Prostate gland (tissue), 2 donors: Measurements from ENCODE around the gene CFAP157. TPM values are rescaled to one million over a fixed set of nuclear protein-coding genes. Genes with fewer than 3 reads are reported as not detected.

ENCODE experiments used
- DNase-seq: peaks from one replicate; pipeline ENCODE4 v3.0.0-alpha.2; 2019; ENCODE audit warnings: low spot score
- H3K27ac ChIP-seq, 2 donors: fragments of 200-600 bp; sonication (generic); 2 replicates each; pipeline ENCODE4 v1.5.1; 2017 to 2019
- H3K27me3 ChIP-seq: fragments of 200-600 bp; sonication (generic); replicated peaks from 2 replicates; pipeline ENCODE4 v1.5.1; 2019; ENCODE audit not compliant: insufficient read depth
- H3K36me3 ChIP-seq, 2 donors: fragments of 200-600 bp; sonication (generic); 1 replicate in 1 of 2; 2 replicates in 1 of 2; pipeline versions ENCODE4 v1.5.1 to v1.8.1; 2017 to 2019
- H3K4me1 ChIP-seq: fragments of 200-600 bp; sonication (generic); replicated peaks from 2 replicates; pipeline ENCODE4 v1.5.1; 2019
- H3K4me3 ChIP-seq, 2 donors: fragments of 200-600 bp; sonication (generic); 2 replicates each; pipeline ENCODE4 v1.5.1; 2017 to 2019
- H3K9me3 ChIP-seq: fragments of 200-600 bp; sonication (generic); 2 replicates; pipeline ENCODE4 v1.5.1; 2017
- POLR2A ChIP-seq: fragments of 450-650 bp; IDR thresholded peaks from one replicate; pipeline ENCODE4 v1.6.1; 2016; ENCODE audit warnings: antibody characterized with exemption, mild to moderate bottlenecking
- POLR2AphosphoS5 ChIP-seq: sonication (generic); formaldehyde crosslinking; IDR thresholded peaks from one replicate; pipeline ENCODE4 v1.6.1; 2017; ENCODE audit warnings: antibody characterized with exemption
- WGBS: methylation state at CpG from one replicate; pipeline ENCODE4 v1.1.5; 2018; 5-methylcytosine and 5-hydroxymethylcytosine counted together
- intact Hi-C: fragments of 100-400 bp; cut with DNase I; formaldehyde crosslinking; loops from one replicate; pipeline ENCODE4 v1.14.2; 2022
- total RNA-seq, 2 donors: library from RNA; depleted of rRNA; stranded (reverse); fragments of >200 nt; gene quantifications; one replicate each; pipeline ENCODE4 v1.1.0, GENCODE V29; 2016
- TF ChIP-seq, protein P1 (sequence below), 4 experiments: fragments of 200-600 bp in 2 of 4; fragments of 450-650 bp in 2 of 4; sonication (generic) in 2 of 4; IDR thresholded peaks; 1 replicate in 3 of 4; 2 replicates in 1 of 4; pipeline ENCODE4 v1.5.1; 2016 to 2019; ENCODE audit warnings: antibody characterized with exemption in 4 of 4, mild to moderate bottlenecking in 2 of 4, moderate library complexity in 2 of 4

Gene CFAP157
- total RNA-seq, 2 donors from 2014 or later = 2.8 TPM; not detected in 1

DNA sequence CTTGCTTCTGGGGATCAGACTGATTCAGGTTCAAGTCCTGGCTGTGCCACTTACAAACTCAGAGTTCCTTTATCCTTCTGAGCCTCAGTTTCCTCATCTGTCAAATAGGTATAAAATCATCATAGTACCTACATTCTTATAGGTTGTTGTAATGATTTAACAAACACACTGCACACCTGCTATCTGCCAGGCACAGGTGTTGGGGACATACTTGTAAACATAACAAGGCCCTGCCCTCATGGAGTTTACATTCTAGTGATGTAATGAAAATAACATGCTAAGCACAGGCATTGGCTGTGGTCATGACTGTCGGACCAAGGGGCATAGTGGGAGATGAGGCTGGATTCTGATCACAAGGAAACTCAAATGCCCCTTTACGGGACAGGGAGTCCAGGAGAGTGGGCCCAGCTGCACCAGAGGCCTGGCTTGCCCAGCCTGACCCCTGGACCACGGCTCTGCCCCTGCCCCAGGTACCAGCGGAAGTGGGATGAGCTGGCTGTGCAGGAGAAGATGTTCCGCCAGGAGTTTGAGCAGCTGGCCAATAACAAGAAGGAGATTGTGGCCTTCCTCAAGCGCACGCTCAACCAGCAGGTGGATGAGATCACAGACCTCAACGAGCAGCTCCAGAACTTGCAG is 2.3 kb downstream of the CFAP157 start:
- 83% methylated on average over 8 of the region's 8 CpGs for WGBS

GRCh38 chr9:127710204-127710783 is 3.5 kb downstream of the CFAP157 start:
- DNase-seq = no peak
- WGBS = 91% methylated on average over 10 of the region's 10 CpGs
- no peaks in the 10 kb centered on the region for H3K27me3 ChIP-seq
- TF ChIP-seq POLR2A = no peak
- TF ChIP-seq, protein P1, sequence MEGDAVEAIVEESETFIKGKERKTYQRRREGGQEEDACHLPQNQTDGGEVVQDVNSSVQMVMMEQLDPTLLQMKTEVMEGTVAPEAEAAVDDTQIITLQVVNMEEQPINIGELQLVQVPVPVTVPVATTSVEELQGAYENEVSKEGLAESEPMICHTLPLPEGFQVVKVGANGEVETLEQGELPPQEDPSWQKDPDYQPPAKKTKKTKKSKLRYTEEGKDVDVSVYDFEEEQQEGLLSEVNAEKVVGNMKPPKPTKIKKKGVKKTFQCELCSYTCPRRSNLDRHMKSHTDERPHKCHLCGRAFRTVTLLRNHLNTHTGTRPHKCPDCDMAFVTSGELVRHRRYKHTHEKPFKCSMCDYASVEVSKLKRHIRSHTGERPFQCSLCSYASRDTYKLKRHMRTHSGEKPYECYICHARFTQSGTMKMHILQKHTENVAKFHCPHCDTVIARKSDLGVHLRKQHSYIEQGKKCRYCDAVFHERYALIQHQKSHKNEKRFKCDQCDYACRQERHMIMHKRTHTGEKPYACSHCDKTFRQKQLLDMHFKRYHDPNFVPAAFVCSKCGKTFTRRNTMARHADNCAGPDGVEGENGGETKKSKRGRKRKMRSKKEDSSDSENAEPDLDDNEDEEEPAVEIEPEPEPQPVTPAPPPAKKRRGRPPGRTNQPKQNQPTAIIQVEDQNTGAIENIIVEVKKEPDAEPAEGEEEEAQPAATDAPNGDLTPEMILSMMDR (IDR thresholded peaks at IDR 0.05) = no peak
- TF ChIP-seq POLR2AphosphoS5 = no peak
- H3K27ac ChIP-seq = no peak overlapping the region
- H3K9me3 ChIP-seq = no peaks in the 10 kb centered on the region
- intact Hi-C loops = no loop called here
- no peaks in the 10 kb centered on the region for H3K4me1 ChIP-seq
- no peaks in the 10 kb centered on the region for H3K36me3 ChIP-seq
- no peak overlapping the region for H3K4me3 ChIP-seq

More for the DNA sequence above, 2.3 kb downstream of the CFAP157 start:
- no peak overlapping the region for H3K27ac ChIP-seq
- no peaks in the 10 kb centered on the region for H3K27me3 ChIP-seq
- H3K4me1 ChIP-seq = no peaks in the 10 kb centered on the region
- H3K4me3 ChIP-seq = no peak overlapping the region
- intact Hi-C loops = no loop called here
- DNase-seq = no peak
- no peaks in the 10 kb centered on the region for H3K36me3 ChIP-seq
- H3K9me3 ChIP-seq = no peaks in the 10 kb centered on the region
- TF ChIP-seq POLR2A = no peak
- TF ChIP-seq POLR2AphosphoS5 = no peak
- TF ChIP-seq, protein P1 (IDR thresholded peaks at IDR 0.05) = no peak

DNA sequence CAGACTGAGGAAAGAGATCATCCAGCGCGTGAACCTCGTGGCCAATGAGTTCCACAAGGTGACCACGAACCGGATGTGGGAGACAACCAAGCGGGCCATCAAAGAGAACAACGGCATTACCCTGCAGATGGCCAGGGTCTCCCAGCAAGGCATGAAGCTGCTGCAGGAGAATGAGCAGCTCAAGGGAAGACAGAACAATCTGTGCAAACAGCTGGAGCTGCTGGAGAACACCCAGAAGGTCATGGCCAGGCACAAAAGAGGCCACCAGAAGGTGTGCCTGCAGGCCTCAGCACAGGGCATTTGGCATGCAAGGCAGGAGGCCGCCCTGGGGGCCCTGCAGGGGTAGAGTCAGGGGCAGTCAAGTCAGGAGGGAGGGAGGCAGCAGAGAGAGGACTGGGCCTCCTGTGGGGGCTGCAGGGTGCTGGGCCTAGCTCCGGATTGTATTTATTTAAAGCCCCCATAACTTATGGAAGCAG is 4.5 kb downstream of the CFAP157 start:
- no peaks in the 10 kb centered on the region for H3K36me3 ChIP-seq
- 79% methylated on average over 9 of the region's 9 CpGs for WGBS

DNA sequence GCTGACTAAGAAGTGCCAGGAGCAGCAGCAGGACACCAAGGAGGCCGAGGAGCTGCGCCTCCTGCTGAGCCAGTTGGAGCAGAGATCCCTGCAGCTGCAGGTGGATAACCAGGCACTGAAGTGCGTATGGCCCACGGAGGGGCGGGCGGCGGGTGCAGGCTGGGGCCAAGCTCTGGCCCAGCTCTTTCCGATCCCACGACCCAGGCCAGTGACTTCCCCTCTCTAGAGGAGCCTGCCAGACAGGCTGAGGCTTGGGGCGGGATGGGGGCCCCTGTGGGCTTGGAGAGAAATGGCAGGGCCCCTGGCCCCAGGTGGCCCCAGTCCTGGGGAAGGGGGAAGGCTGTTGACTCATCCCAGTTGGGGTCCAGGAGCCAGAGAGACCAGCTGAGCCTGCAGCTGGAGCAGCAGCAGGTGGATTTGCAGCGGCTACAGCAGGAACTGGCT is 5.1 kb downstream of the CFAP157 start:
- 77% methylated on average over 11 of the region's 11 CpGs for WGBS
- Histone ChIP-seq H3K36me3 (no peaks in the 10 kb centered on the region), H3K4me1 (no peaks in the 10 kb centered on the region), H3K4me3 (no peak overlapping the region), H3K27ac (no peak overlapping the region), H3K27me3 (no peaks in the 10 kb centered on the region), H3K9me3 (no peaks in the 10 kb centered on the region)
- TF ChIP-seq, protein P1 (IDR thresholded peaks at IDR 0.05) = no peak
- TF ChIP-seq POLR2AphosphoS5 (no peak), POLR2A (no peak)
- intact Hi-C loops = no loop called here
- DNase-seq = no peak

More for the DNA sequence above, 4.5 kb downstream of the CFAP157 start:
- no peak for DNase-seq
- Histone ChIP-seq H3K9me3 (no peaks in the 10 kb centered on the region), H3K27me3 (no peaks in the 10 kb centered on the region), H3K4me1 (no peaks in the 10 kb centered on the region), H3K4me3 (no peak overlapping the region), H3K27ac (no peak overlapping the region)
- intact Hi-C loops = no loop called here
- TF ChIP-seq, protein P1 (IDR thresholded peaks at IDR 0.05) = no peak

DNA sequence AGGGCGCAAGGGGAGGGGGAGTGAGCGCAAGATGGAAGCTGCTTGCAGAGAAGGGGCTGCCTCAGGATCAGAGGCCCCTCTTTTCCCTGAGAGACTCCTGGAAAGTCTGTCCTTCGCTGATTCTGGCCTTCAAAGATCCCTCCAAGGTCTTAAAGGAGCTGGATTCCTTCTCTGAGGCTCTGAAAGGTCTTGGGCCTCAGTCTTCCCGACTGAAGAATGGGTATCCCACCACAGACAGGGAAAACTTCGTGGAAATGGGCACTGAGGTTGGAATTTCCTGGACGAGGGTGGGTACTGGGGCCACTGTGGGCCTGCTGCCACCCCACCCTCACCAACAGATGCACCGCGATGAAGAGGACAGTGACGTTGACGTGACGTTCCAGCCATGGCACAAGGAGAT is 5.6 kb downstream of the CFAP157 start:
- Histone ChIP-seq H3K27me3 (no peaks in the 10 kb centered on the region), H3K4me1 (no peaks in the 10 kb centered on the region), H3K9me3 (no peaks in the 10 kb centered on the region), H3K4me3 (no peak overlapping the region), H3K27ac (no peak overlapping the region), H3K36me3 (no peaks in the 10 kb centered on the region)
- intact Hi-C loops = no loop called here
- WGBS = 96% methylated on average over 11 of the region's 11 CpGs
- TF ChIP-seq, protein P1 (IDR thresholded peaks at IDR 0.05) = no peak
- no peak for TF ChIP-seq POLR2AphosphoS5
- TF ChIP-seq POLR2A = no peak
- no peak for DNase-seq
